IPS-11a (cell line): Measurements from ENCODE around the gene PCNX2.

ENCODE experiments used
- H3K4me3 ChIP-seq: one replicate; pipeline ENCODE4 v1.5.1; 2013; ENCODE audit warnings: low read depth, low read length, control low read depth

The PCNX2 gene

GRCh38 chr1:233257786-233258185, 37.7 kb downstream of the PCNX2 start:
- H3K4me3 ChIP-seq, result no peak overlapping the region

- H3K4me3 ChIP-seq, result no peak overlapping the region
Observed at GRCh38 chr1:233256789-233257188, 38.7 kb downstream of the PCNX2 start.

GRCh38 chr1:233256191-233256590, 39.3 kb downstream of the PCNX2 start:
- no peak overlapping the region for H3K4me3 ChIP-seq

GRCh38 chr1:233255145-233255544, 40.4 kb downstream of the PCNX2 start:
- no peak overlapping the region for H3K4me3 ChIP-seq

GRCh38 chr1:233253832-233254331, 41.6 kb downstream of the PCNX2 start:
- no peak overlapping the region for H3K4me3 ChIP-seq

GRCh38 chr1:233253231-233253831, 42.2 kb downstream of the PCNX2 start:
- no peak overlapping the region for H3K4me3 ChIP-seq

- H3K4me3 ChIP-seq, result no peak overlapping the region
Observed at GRCh38 chr1:233252441-233252840, 43.1 kb downstream of the PCNX2 start.

- no peak overlapping the region for H3K4me3 ChIP-seq
Observed at GRCh38 chr1:233251201-233251720, 44.3 kb downstream of the PCNX2 start.

- no peak overlapping the region for H3K4me3 ChIP-seq
Observed at GRCh38 chr1:233248014-233248413, 47.5 kb downstream of the PCNX2 start.

- no peak overlapping the region for H3K4me3 ChIP-seq
Observed at GRCh38 chr1:233246965-233247364, 48.6 kb downstream of the PCNX2 start.

GRCh38 chr1:233245191-233245765, 50.2 kb downstream of the PCNX2 start:
- no peak overlapping the region for H3K4me3 ChIP-seq

- no peak overlapping the region for H3K4me3 ChIP-seq
Observed at GRCh38 chr1:233244183-233244582, 51.3 kb downstream of the PCNX2 start.

GRCh38 chr1:233242827-233243483, 52.6 kb downstream of the PCNX2 start:
- H3K4me3 ChIP-seq, result no peak overlapping the region

- no peak overlapping the region for H3K4me3 ChIP-seq
Observed at GRCh38 chr1:233241759-233242158, 53.8 kb downstream of the PCNX2 start.

GRCh38 chr1:233240829-233241682, 54.5 kb downstream of the PCNX2 start:
- no peak overlapping the region for H3K4me3 ChIP-seq

- H3K4me3 ChIP-seq, result no peak overlapping the region
Observed at GRCh38 chr1:233240371-233240770, 55.2 kb downstream of the PCNX2 start.

- no peak overlapping the region for H3K4me3 ChIP-seq
Observed at GRCh38 chr1:233238884-233239431, 56.6 kb downstream of the PCNX2 start.

- H3K4me3 ChIP-seq, result no peak overlapping the region
Observed at GRCh38 chr1:233237647-233238046, 57.9 kb downstream of the PCNX2 start.

GRCh38 chr1:233233508-233234040, 62.0 kb downstream of the PCNX2 start:
- H3K4me3 ChIP-seq, result no peak overlapping the region

- no peak overlapping the region for H3K4me3 ChIP-seq
Observed at GRCh38 chr1:233230011-233230410, 65.5 kb downstream of the PCNX2 start.

- H3K4me3 ChIP-seq, result no peak overlapping the region
Observed at GRCh38 chr1:233229288-233229687, 66.2 kb downstream of the PCNX2 start.
